Activated T-helper 17 cell treated with anti-CD3 and anti-CD28 coated beads, Interleukin-2, amount 50 U/mL, for 72 hours (primary cell): Measurements from ENCODE around the gene ATP2A3. TPM values are rescaled to one million over a fixed set of nuclear protein-coding genes. Genes with fewer than 3 reads are reported as not detected.

Source experiments
- ATAC-seq: fragments of 150-1000 bp; cut with Tn5 transposase; replicated peaks from 2 replicates; pipeline ENCODE4 v1.10.0; 2021; ENCODE audit warnings: mild to moderate bottlenecking, moderate library complexity
- H3K27ac Mint-ChIP-seq: one replicate; pipeline ENCODE4 v1.8.0; 2022; ENCODE audit warnings: mixed read lengths
- H3K27me3 Mint-ChIP-seq: one replicate; pipeline ENCODE4 v1.8.0; 2022; ENCODE audit warnings: mixed read lengths
- H3K36me3 Mint-ChIP-seq: one replicate; pipeline ENCODE4 v1.8.0; 2022; ENCODE audit warnings: low read depth, mild to moderate bottlenecking, mixed read lengths
- H3K4me1 Mint-ChIP-seq: one replicate; pipeline ENCODE4 v1.8.0; 2022; ENCODE audit warnings: mixed read lengths
- H3K4me3 Mint-ChIP-seq: one replicate; pipeline ENCODE4 v1.8.0; 2022; ENCODE audit warnings: mild to moderate bottlenecking, mixed read lengths
- H3K9me3 Mint-ChIP-seq: one replicate; pipeline ENCODE4 v1.8.0; 2022; ENCODE audit warnings: mixed read lengths
- total RNA-seq, 2 donors: library from RNA; stranded (reverse); gene quantifications; one replicate each; pipeline ENCODE4 v1.2.3, GENCODE V29; 2022

Gene ATP2A3
- total RNA-seq, 2 donors from 2014 or later: 81.5 to 153 TPM

- H3K4me3 Mint-ChIP-seq: no peak overlapping the region
Observed at GRCh38 chr17:3925684-3926485, 38.4 kb downstream of the ATP2A3 start.

DNA sequence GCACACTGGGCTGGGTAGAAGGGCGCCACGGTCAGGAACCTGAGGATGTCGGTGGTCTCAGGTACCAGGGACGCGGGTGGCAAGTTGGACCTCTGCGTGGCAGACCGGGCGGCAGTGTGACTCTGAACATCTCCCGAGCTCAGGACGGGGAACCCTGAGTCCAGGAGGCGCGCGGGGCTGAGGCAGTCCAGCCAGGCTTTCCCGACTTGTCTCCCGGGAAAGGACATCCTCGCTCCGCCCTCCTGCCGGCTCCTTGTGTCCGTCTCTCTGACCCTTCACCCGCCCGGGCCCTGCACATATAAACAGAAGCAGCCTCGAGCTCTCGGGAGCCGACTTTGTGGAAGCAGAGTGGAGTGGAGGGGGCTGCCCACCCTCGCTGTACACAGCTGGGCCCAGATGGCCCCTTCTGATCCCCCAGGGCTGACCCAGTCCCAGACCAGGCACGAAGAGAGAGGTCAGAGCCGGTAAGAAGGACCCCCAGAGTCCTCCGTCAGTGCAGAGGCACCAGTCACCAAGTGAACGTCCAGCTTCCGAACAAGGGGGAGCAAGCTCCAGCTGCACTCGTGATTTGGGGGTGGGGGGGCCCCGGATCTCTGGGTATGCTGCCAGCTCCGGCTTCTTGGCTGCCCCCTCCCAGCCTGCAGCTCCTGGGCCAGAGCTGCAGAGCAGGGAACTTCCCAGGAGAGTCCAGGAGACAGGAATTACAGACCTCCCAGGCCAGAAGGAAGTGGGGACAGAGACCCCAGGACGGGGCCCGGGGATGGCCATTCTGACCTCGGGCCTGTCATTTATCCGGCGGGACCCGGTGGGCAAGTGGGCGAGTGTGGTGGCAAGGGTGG is 39.5 kb downstream of the ATP2A3 start:
- H3K27ac Mint-ChIP-seq: no peak overlapping the region
- H3K4me3 Mint-ChIP-seq: no peak overlapping the region
- H3K27me3 Mint-ChIP-seq: no peaks in the 10 kb centered on the region
- no peaks in the 10 kb centered on the region for H3K9me3 Mint-ChIP-seq
- H3K36me3 Mint-ChIP-seq: peaks cover 28% of the 10 kb centered on the region
- H3K4me1 Mint-ChIP-seq: no peaks in the 10 kb centered on the region
- ATAC-seq: no peak

More at GRCh38 chr17:3925684-3926485, 38.4 kb downstream of the ATP2A3 start:
- Mint-ChIP-seq H3K27ac (no peak overlapping the region), H3K36me3 (peaks cover 31% of the 10 kb centered on the region), H3K9me3 (no peaks in the 10 kb centered on the region), H3K4me1 (no peaks in the 10 kb centered on the region), H3K27me3 (no peaks in the 10 kb centered on the region)
- no peak for ATAC-seq

GRCh38 chr17:3923466-3924190 is 40.6 kb downstream of the ATP2A3 start:
- Mint-ChIP-seq H3K9me3 (no peaks in the 10 kb centered on the region), H3K27ac (no peak overlapping the region), H3K4me1 (no peaks in the 10 kb centered on the region), H3K4me3 (no peak overlapping the region), H3K27me3 (no peaks in the 10 kb centered on the region), H3K36me3 (peaks cover 28% of the 10 kb centered on the region)
- no peak for ATAC-seq

GRCh38 chr17:3922765-3923164 is 41.5 kb downstream of the ATP2A3 start:
- no peaks in the 10 kb centered on the region for H3K27me3 Mint-ChIP-seq
- H3K4me3 Mint-ChIP-seq: no peak overlapping the region
- H3K27ac Mint-ChIP-seq: peak overlapping the region; percentile 14
- peaks cover 22% of the 10 kb centered on the region for H3K36me3 Mint-ChIP-seq
- no peak for ATAC-seq
- H3K9me3 Mint-ChIP-seq: no peaks in the 10 kb centered on the region
- no peaks in the 10 kb centered on the region for H3K4me1 Mint-ChIP-seq

- no peaks in the 10 kb centered on the region for H3K9me3 Mint-ChIP-seq
- peak overlapping the region; percentile 8 for H3K27ac Mint-ChIP-seq
- peaks cover 11% of the 10 kb centered on the region for H3K36me3 Mint-ChIP-seq
- H3K27me3 Mint-ChIP-seq: no peaks in the 10 kb centered on the region
- no peak overlapping the region for H3K4me3 Mint-ChIP-seq
- no peak for ATAC-seq
- no peaks in the 10 kb centered on the region for H3K4me1 Mint-ChIP-seq
Observed at GRCh38 chr17:3921502-3922319, 42.5 kb downstream of the ATP2A3 start.

GRCh38 chr17:3921006-3921405 is 43.2 kb downstream of the ATP2A3 start:
- Mint-ChIP-seq H3K36me3 (peaks cover 8% of the 10 kb centered on the region), H3K27ac (no peak overlapping the region), H3K9me3 (no peaks in the 10 kb centered on the region), H3K4me3 (no peak overlapping the region), H3K4me1 (no peaks in the 10 kb centered on the region), H3K27me3 (no peaks in the 10 kb centered on the region)
- ATAC-seq: no peak

- no peak overlapping the region for H3K27ac Mint-ChIP-seq
- no peak for ATAC-seq
Observed at GRCh38 chr17:3919123-3919624, 45.1 kb downstream of the ATP2A3 start.

DNA sequence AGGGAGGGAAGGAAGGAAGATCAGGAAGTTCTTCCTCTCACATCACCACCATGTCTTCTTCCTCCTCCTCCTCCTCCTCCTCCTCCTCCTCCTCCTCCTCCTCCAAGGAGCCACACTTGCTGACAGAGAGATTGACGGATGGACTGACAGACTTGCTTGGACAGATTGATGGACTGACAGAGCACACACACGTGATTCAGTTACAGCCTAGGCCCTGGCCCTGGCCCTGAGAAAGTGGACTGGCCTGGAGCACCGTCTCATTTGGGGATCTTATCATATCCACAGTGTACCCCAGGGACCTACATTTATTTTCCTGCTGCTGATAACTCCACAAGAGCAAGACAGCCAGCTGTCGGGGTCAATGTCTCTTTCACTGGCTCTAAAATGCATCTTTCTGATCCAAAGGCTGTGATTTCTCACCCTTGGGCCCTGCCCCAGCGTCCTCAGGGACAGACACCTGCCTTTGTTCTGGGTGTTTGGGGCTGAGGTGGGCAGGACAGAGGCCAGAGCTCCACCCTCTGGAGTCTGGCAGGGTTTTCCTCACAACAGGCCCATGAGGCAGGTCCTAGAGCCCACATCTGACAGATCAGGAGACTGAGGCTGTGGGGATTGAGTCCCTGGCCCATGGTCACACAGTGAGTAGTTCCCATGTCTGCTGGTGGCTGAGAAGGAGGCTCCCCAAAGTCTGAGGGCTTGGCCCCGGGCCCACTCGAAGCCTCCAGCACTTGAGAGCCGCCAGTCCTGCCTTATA is 45.7 kb downstream of the ATP2A3 start:
- H3K27ac Mint-ChIP-seq: no peak overlapping the region
- H3K4me1 Mint-ChIP-seq: peaks cover 5% of the 10 kb centered on the region
- no peak for ATAC-seq
- no peak overlapping the region for H3K4me3 Mint-ChIP-seq
- no peaks in the 10 kb centered on the region for H3K27me3 Mint-ChIP-seq
- H3K36me3 Mint-ChIP-seq: no peaks in the 10 kb centered on the region
- H3K9me3 Mint-ChIP-seq: no peaks in the 10 kb centered on the region

More at GRCh38 chr17:3919123-3919624, 45.1 kb downstream of the ATP2A3 start:
- no peaks in the 10 kb centered on the region for H3K27me3 Mint-ChIP-seq
- H3K4me1 Mint-ChIP-seq: peaks cover under 1% of the 10 kb centered on the region
- no peak overlapping the region for H3K4me3 Mint-ChIP-seq
- H3K36me3 Mint-ChIP-seq: no peaks in the 10 kb centered on the region
- H3K9me3 Mint-ChIP-seq: no peaks in the 10 kb centered on the region

DNA sequence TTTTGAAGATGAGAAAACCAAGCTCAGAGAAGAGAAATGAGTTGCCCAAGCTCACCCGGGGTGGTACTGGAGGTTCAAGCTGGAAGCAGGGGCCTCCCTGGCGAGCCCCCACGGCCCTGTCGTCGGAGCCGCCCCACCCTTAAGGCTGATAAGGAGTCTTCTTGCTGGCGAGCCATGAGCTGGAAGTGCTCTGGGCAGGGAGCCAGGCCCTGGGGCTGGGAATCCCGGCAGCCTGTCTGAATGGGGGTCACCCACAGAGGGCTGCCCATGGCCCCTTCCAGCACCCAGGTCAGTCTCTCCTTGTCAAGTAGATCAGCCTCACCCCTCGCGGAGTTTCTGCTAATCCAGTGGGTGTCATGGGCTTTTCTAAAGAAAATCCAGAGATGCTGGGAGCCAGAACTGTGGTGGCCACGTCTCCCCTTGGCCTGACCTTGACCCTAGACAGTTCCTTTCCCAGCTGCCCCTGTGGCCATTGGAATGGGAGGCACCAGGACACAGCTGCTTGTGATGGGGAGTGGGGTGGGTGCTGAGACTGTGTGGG is 46.8 kb downstream of the ATP2A3 start:
- Mint-ChIP-seq H3K27me3 (no peaks in the 10 kb centered on the region), H3K4me3 (no peak overlapping the region), H3K4me1 (peaks cover 5% of the 10 kb centered on the region), H3K27ac (peak overlapping the region; percentile 66), H3K9me3 (no peaks in the 10 kb centered on the region), H3K36me3 (no peaks in the 10 kb centered on the region)
- no peak for ATAC-seq

DNA sequence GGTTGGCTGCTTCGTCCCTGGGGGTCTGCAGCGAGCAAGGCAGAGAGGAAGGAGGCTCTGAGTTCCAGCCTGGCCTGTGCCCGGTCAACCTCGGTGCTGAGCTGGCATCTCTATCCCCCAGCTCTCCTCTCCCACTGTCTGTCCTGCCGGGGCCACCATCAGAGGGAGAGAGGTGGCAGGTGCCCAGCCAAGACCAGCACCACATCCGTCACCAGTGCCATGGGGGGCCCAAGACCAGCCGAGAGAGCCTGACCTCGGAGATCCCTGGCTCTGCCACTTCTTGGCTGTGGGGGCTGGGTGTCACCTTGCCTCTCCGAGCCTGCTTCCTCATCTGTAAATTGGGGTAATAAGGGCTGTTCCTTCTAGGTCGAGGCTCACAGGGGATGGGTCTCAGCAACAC is 47.4 kb downstream of the ATP2A3 start:
- no peaks in the 10 kb centered on the region for H3K36me3 Mint-ChIP-seq
- peak overlapping the region; percentile 33 for H3K4me3 Mint-ChIP-seq
- no peak for ATAC-seq
- H3K27ac Mint-ChIP-seq: peak overlapping the region; percentile 66
- no peaks in the 10 kb centered on the region for H3K27me3 Mint-ChIP-seq
- no peaks in the 10 kb centered on the region for H3K9me3 Mint-ChIP-seq
- H3K4me1 Mint-ChIP-seq: peaks cover 5% of the 10 kb centered on the region

GRCh38 chr17:3915995-3916696 is 48.1 kb downstream of the ATP2A3 start, which contains the start of gene P2RX1:
Gene P2RX1, minus strand, starts transcription at chr17:3916465. Its CDS starts 240 bp downstream, at chr17:3916225.
- Mint-ChIP-seq H3K27me3 (no peaks in the 10 kb centered on the region), H3K36me3 (no peaks in the 10 kb centered on the region), H3K9me3 (no peaks in the 10 kb centered on the region), H3K27ac (peak within 1 kb of the TSS; percentile 76), H3K4me3 (peak within 1 kb of the TSS; percentile 33), H3K4me1 (peaks cover 8% of the 10 kb centered on the region)
- peak; percentile 54 for ATAC-seq

- Mint-ChIP-seq H3K4me1 (peaks cover 8% of the 10 kb centered on the region), H3K9me3 (no peaks in the 10 kb centered on the region), H3K36me3 (no peaks in the 10 kb centered on the region), H3K4me3 (peak overlapping the region; percentile 33), H3K27me3 (no peaks in the 10 kb centered on the region), H3K27ac (peak overlapping the region; percentile 76)
- ATAC-seq: no peak
Observed at GRCh38 chr17:3915581-3915994, 48.6 kb downstream of the ATP2A3 start.
